ENCODE measurements around the gene CSNK1D. TPM values are rescaled to one million over a fixed set of nuclear protein-coding genes. Genes with fewer than 3 reads are reported as not detected.

Gene CSNK1D
- total and polyA plus RNA-seq, 10 of the 15 experiments (the other 5 are each of a cell fraction or from before 2014, with no cell fraction given) = 5.7 to 105 (median 58.1) TPM

- TF ChIP-seq POU2F2 (IDR thresholded peaks at IDR 0.05; ENCODE audit: borderline replicate concordance, low read depth, low read length) (no peak), PAX5 (IDR thresholded peaks at IDR 0.05; ENCODE audit: borderline replicate concordance, low read depth, low read length) (peak; percentile 38; the same call in 1 of the 2 replicates), CHD2 (IDR thresholded peaks at IDR 0.05; ENCODE audit: borderline replicate concordance, low read depth, low read length) (no peak), LARP7 (IDR thresholded peaks at IDR 0.05) (no peak), POLR2AphosphoS5 (IDR thresholded peaks at IDR 0.05; ENCODE audit: low read length) (0 out of 2 replicates have a peak, but pooled peaks have one; percentile 18), HDGF (IDR thresholded peaks at IDR 0.05) (no peak), RELA (IDR thresholded peaks at IDR 0.05; ENCODE audit: borderline replicate concordance, partially characterized antibody) (no peak)
Measured at GRCh38 chr17:82234211-82235055, 39.1 kb downstream of the CSNK1D start (continued).

- Histone ChIP-seq H3K4me2 (ENCODE audit: control insufficient read depth, insufficient read depth) (peak overlapping the region; percentile 49), H3K36me3 (ENCODE audit: control insufficient read depth in 2 of 2, insufficient read depth in 2 of 2, low read length in 1 of 2) (peaks cover 0 to 16% of the 10 kb centered on the region in 2 experiments; a peak in 3 of 4 replicates), H3K9ac (ENCODE audit: control insufficient read depth, insufficient read depth, low read length) (peak overlapping the region; percentile 39; the same call in 1 of the 2 replicates), H3K9me3 (replicated peaks; ENCODE audit: control insufficient read depth, insufficient read depth, low read length) (no peaks in the 10 kb centered on the region), H3K4me3 (peak overlapping the region; percentile 99), H3K4me1 (ENCODE audit: control insufficient read depth, insufficient read depth, low read length) (peaks cover 49% of the 10 kb centered on the region), H3K79me2 (ENCODE audit: control insufficient read depth, insufficient read depth, low read length) (peaks cover 78% of the 10 kb centered on the region), H3K27me3 (replicated peaks in 1 of 2; ENCODE audit: control insufficient read depth in 2 of 2, insufficient read depth in 2 of 2, low read length in 1 of 2) (no peaks in the 10 kb centered on the region), H4K20me1 (ENCODE audit: control insufficient read depth, insufficient read depth) (no peaks in the 10 kb centered on the region), H2AFZ (ENCODE audit: control insufficient read depth, low read depth, low read length) (no peak overlapping the region), H3K27ac (ENCODE audit: control insufficient read depth, insufficient read depth) (no peak overlapping the region)
- DNase-seq (ENCODE audit: low read depth, low spot score) (no peak), ATAC-seq (no peak), FAIRE-seq (no peak)
- CTCF ChIA-PET = interaction anchor here (0.6 kb wide), 1 partner anchor 27 kb away, joined by 3 read pairs; no protein-coding TSS in a partner anchor
- RAD21 ChIA-PET (ENCODE audit: unreplicated experiment) = no interaction called here
- no peak for TF ChIP-seq PAX8 (IDR thresholded peaks at IDR 0.05)
- TF ChIP-seq MEF2A (IDR thresholded peaks at IDR 0.05; ENCODE audit: insufficient read depth, low read depth, low read length) = 0 out of 2 replicates have a peak, but pooled peaks have one; percentile 15
- TF ChIP-seq CHD2 (IDR thresholded peaks at IDR 0.05; ENCODE audit: borderline replicate concordance, low read depth, low read length) = no peak
- peak; percentile 71; the same call in 1 of the 2 replicates for TF ChIP-seq POLR2AphosphoS2 (IDR thresholded peaks at IDR 0.05; ENCODE audit: low read depth, low read length)
- BruUV-seq (replicated peaks) = no TSS peak
- POLR2A ChIA-PET = interaction anchor here (0.6 kb wide), 2 partner anchors 8 to 300 kb away, joined by 3 read pairs; no protein-coding TSS in a partner anchor
- intact Hi-C loops (cut with micrococcal nuclease; ENCODE audit: unreplicated experiment) (loop anchor here (5.0 kb wide), 1 partner anchor 179 kb away; no protein-coding TSS in a partner anchor), in situ Hi-C loops (cut with MboI) (no loop called here)
- SMC1A ChIA-PET (ENCODE audit: uncharacterized antibody, unreplicated experiment) = no interaction called here
- WGBS (ENCODE audit: insufficient coverage, insufficient replicate concordance, low lambda C conversion rate, missing lambda C conversion rate) = 34% methylated on average over 19 of the region's 21 CpGs
Measured at GRCh38 chr17:82232876-82233785, 40.4 kb downstream of the CSNK1D start.

Measured in GM12878 (cell line).